Right atrium auricular region (tissue), 2 donors: ENCODE data around the gene SNX24. TPM values are rescaled to one million over a fixed set of nuclear protein-coding genes. Genes with fewer than 3 reads are reported as not detected.

Source experiments
- DNase-seq: peaks from one replicate; pipeline ENCODE4 v3.0.0-alpha.2; 2019; ENCODE audit warnings: low spot score
- H3K27ac ChIP-seq, 2 donors: fragments of 200-600 bp; sonication (generic); 1 replicate in 1 of 2; 2 replicates in 1 of 2; pipeline ENCODE4 v1.5.1; 2016 to 2019
- H3K27me3 ChIP-seq, 2 donors: fragments of 200-600 bp; sonication (generic); one replicate each; pipeline versions ENCODE4 v1.5.1 to v1.6.0; 2017 to 2019
- H3K36me3 ChIP-seq: fragments of 200-600 bp; sonication (generic); one replicate; pipeline ENCODE4 v1.5.1; 2016
- H3K4me1 ChIP-seq, 2 donors: fragments of 200-600 bp; sonication (generic); one replicate each; pipeline versions ENCODE4 v1.5.1 to v1.6.0; 2017 to 2019
- H3K4me3 ChIP-seq, 2 donors: fragments of 200-600 bp; sonication (generic); 1 replicate in 1 of 2; 2 replicates in 1 of 2; pipeline ENCODE4 v1.5.1; 2017 to 2019; ENCODE audit warnings: mild to moderate bottlenecking in 1 of 2, moderate library complexity in 1 of 2
- H3K9me3 ChIP-seq, 2 donors: fragments of 200-600 bp; sonication (generic); one replicate each; pipeline ENCODE4 v1.5.1; 2019
- total RNA-seq, 2 donors: library from RNA; depleted of rRNA; stranded (reverse); fragments of >200 nt; gene quantifications; one replicate each; pipeline ENCODE4 v1.1.0, GENCODE V29; 2016
- TF ChIP-seq, protein P1 (sequence below), 2 donors: fragments of 200-600 bp; sonication (generic); IDR thresholded peaks; one replicate each; pipeline ENCODE4 v1.5.1; 2019; ENCODE audit warnings: antibody characterized with exemption in 2 of 2

Gene SNX24
- total RNA-seq, 2 donors from 2014 or later: 10.8 to 13.2 TPM

DNA sequence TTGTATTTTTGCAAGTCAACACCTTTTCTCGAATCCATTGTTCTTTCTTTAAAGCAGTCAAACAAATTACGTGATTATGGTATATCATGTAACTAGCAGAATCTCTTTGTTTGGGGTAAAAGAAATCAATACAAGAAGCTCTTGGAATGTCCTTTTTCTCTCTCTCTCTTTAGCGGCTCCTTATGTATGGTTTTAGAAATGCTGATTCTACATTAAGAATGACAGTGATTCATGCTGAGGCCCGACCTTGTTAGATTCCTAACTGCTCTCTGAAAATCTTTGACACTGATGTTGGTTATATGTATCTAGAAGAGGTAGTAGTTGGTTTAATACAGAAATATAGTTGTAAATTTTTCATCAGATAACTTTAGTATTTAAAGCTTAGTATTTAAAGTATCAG is 76.4 kb downstream of the SNX24 start:
- Histone ChIP-seq H3K9me3 (no peaks in the 10 kb centered on the region), H3K27ac (no peak overlapping the region), H3K27me3 (no peaks in the 10 kb centered on the region), H3K36me3 (no peaks in the 10 kb centered on the region), H3K4me1 (no peaks in the 10 kb centered on the region), H3K4me3 (no peak overlapping the region)
- no peak for DNase-seq
- TF ChIP-seq, protein P1, sequence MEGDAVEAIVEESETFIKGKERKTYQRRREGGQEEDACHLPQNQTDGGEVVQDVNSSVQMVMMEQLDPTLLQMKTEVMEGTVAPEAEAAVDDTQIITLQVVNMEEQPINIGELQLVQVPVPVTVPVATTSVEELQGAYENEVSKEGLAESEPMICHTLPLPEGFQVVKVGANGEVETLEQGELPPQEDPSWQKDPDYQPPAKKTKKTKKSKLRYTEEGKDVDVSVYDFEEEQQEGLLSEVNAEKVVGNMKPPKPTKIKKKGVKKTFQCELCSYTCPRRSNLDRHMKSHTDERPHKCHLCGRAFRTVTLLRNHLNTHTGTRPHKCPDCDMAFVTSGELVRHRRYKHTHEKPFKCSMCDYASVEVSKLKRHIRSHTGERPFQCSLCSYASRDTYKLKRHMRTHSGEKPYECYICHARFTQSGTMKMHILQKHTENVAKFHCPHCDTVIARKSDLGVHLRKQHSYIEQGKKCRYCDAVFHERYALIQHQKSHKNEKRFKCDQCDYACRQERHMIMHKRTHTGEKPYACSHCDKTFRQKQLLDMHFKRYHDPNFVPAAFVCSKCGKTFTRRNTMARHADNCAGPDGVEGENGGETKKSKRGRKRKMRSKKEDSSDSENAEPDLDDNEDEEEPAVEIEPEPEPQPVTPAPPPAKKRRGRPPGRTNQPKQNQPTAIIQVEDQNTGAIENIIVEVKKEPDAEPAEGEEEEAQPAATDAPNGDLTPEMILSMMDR (IDR thresholded peaks at IDR 0.05): no peak

DNA sequence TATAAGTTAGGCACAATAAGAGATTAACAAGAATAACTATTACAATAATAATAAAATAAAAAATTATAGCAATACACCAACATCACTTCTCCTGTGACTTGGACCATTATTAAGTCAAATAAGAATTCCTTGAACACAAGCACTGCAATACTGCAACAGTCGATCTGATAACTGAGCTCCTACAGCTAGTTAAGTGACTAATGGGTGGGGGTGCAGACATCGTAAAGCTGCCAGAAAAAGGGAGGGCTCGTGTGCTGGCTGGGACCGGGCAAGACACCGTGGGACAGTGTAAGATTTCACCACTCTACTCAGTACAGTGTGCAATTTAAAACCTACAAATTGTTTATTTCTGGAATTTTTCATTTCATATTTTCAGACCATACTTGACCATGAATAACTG is 78.8 kb downstream of the SNX24 start:
- TF ChIP-seq, protein P1 (IDR thresholded peaks at IDR 0.05): no peak
- no peak for DNase-seq

DNA sequence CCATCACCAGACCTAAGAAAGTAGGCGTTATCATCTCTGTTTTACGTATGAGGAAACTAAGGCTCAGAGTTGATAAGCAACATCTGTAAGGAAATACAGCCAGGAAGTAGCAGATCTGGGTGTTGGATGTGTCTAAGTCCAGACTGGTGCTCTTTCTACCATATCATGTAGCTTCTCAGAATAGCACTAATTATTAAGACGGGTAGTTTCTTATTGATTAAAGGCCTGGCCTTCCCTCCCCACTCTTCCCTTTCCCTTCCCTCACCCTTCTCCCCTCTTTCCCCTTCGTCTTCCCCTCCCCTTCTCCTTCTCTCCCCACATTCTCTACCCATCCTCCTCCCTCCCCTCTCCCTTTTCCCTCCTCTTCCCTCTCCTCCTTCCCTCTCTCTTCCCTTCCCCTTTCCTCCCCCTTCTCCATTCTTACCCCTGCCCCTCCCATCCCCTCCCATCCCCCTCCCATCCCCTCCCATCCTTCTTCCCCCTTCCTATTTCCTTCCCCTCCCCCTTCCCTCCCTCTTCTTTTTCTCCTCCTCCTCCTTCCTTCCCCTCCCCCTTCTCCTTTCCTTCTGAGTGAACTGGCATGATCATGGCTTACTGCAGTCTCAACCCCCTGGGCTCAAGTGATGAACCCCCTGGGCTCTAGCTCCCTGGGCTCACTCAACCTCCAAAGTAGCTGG is 79.4 kb downstream of the SNX24 start:
- Histone ChIP-seq H3K4me1 (no peaks in the 10 kb centered on the region), H3K27me3 (no peaks in the 10 kb centered on the region), H3K9me3 (no peaks in the 10 kb centered on the region), H3K36me3 (no peaks in the 10 kb centered on the region), H3K4me3 (no peak overlapping the region), H3K27ac (no peak overlapping the region)
- TF ChIP-seq, protein P1 (IDR thresholded peaks at IDR 0.05): no peak
- DNase-seq: no peak

More for the DNA sequence above, 78.8 kb downstream of the SNX24 start:
- Histone ChIP-seq H3K27ac (no peak overlapping the region), H3K27me3 (no peaks in the 10 kb centered on the region), H3K4me3 (no peak overlapping the region), H3K4me1 (no peaks in the 10 kb centered on the region), H3K9me3 (no peaks in the 10 kb centered on the region), H3K36me3 (no peaks in the 10 kb centered on the region)

DNA sequence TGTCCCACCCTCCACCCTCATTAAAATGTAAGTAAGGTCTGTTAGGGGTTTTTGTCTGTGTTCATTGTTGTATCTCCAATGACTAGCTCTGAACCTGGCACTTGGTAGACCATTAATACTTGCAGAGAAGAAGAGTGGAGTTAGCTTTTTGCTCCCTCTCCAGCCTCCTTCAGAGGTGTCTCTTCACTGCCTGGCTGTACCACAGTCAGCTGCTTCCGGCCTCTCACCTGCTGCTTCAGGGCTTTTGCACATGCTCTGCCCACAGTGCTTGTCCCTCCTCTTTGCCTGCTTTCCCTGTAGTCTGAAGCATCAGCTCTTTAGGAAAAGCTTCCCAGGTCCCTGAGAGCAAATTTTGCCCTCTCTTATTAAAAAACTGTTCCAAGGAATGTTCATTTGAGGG is 83.6 kb downstream of the SNX24 start:
- Histone ChIP-seq H3K27ac (no peak overlapping the region), H3K27me3 (no peaks in the 10 kb centered on the region), H3K4me1 (no peaks in the 10 kb centered on the region), H3K36me3 (no peaks in the 10 kb centered on the region), H3K9me3 (no peaks in the 10 kb centered on the region), H3K4me3 (no peak overlapping the region)
- TF ChIP-seq, protein P1 (IDR thresholded peaks at IDR 0.05): no peak
- no peak for DNase-seq

DNA sequence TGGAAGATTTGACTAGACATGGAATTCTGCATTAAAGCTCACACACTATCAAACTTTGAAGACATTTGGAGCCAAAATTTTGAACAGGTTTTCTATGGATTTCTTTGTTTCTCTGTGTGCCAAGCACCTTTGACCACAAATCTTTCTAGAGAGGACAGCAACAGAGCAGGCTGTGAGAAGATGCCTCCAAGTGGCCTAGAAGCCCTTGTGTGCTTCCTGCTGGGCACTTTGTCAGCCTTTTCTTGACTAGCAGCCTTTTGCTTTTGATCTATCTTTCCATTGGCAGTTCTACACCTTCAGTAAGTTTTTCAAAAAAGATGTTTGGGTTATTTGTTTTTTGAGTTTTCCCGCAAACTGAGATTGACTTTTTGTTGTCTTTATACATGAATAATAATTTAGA is 84.6 kb downstream of the SNX24 start:
- TF ChIP-seq, protein P1 (IDR thresholded peaks at IDR 0.05): no peak
- Histone ChIP-seq H3K9me3 (no peaks in the 10 kb centered on the region), H3K36me3 (no peaks in the 10 kb centered on the region), H3K27ac (no peak overlapping the region), H3K4me1 (no peaks in the 10 kb centered on the region), H3K4me3 (no peak overlapping the region), H3K27me3 (no peaks in the 10 kb centered on the region)
- DNase-seq: no peak

DNA sequence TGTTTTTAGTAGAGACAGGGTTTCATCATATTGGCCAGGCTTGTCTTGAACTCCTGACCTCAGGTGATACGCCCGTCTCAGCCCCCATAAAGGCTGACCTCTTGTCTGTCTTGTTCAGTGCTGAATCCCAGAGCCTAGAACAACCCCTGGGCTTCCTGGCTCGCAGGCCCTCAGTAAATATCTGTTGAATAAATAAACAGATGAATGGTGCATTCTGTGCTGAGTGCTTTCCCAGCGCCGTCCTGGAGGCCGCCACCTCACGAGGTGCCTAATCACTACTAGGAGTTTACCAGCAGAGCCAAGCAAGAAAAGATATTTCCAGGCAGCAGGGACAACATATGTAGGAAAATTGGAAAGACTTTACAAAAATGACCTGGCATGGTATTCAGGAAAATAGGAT is 88.5 kb downstream of the SNX24 start:
- H3K27ac ChIP-seq: no peak overlapping the region
- peaks cover 0 to 20% of the 10 kb centered on the region in 2 donors for H3K4me1 ChIP-seq
- no peak for DNase-seq
- TF ChIP-seq, protein P1 (IDR thresholded peaks at IDR 0.05): no peak
- H3K4me3 ChIP-seq: no peak overlapping the region
- no peaks in the 10 kb centered on the region for H3K9me3 ChIP-seq
- H3K27me3 ChIP-seq: no peaks in the 10 kb centered on the region
- H3K36me3 ChIP-seq: no peaks in the 10 kb centered on the region
